Measurements from ENCODE around the gene TRIM7.
"Not testable (repeated sequence)": the region's sequence is repeated elsewhere in the genome, so short reads cannot be mapped to it uniquely, and the experiment has no call there.

TRIM7 gene

GRCh38 chr5:181151146-181151545 is 53.9 kb downstream of the TRIM7 start:
- no peak overlapping the region for H3K4me3 ChIP-seq (ENCODE audit: low read depth in 1 of 2, low read length in 1 of 2)
- no peaks in the 10 kb centered on the region for H3K9me3 ChIP-seq
- TF ChIP-seq, protein P1, sequence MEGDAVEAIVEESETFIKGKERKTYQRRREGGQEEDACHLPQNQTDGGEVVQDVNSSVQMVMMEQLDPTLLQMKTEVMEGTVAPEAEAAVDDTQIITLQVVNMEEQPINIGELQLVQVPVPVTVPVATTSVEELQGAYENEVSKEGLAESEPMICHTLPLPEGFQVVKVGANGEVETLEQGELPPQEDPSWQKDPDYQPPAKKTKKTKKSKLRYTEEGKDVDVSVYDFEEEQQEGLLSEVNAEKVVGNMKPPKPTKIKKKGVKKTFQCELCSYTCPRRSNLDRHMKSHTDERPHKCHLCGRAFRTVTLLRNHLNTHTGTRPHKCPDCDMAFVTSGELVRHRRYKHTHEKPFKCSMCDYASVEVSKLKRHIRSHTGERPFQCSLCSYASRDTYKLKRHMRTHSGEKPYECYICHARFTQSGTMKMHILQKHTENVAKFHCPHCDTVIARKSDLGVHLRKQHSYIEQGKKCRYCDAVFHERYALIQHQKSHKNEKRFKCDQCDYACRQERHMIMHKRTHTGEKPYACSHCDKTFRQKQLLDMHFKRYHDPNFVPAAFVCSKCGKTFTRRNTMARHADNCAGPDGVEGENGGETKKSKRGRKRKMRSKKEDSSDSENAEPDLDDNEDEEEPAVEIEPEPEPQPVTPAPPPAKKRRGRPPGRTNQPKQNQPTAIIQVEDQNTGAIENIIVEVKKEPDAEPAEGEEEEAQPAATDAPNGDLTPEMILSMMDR (IDR thresholded peaks at IDR 0.05): no peak
- no peak overlapping the region for H3K27ac ChIP-seq
- no peaks in the 10 kb centered on the region for H3K4me1 ChIP-seq (ENCODE audit: control insufficient read depth in 1 of 2, insufficient read depth in 1 of 2, low read depth in 1 of 2, low read length in 1 of 2)
- H3K27me3 ChIP-seq: peaks cover 53% of the 10 kb centered on the region
- H3K36me3 ChIP-seq: no peaks in the 10 kb centered on the region

DNA sequence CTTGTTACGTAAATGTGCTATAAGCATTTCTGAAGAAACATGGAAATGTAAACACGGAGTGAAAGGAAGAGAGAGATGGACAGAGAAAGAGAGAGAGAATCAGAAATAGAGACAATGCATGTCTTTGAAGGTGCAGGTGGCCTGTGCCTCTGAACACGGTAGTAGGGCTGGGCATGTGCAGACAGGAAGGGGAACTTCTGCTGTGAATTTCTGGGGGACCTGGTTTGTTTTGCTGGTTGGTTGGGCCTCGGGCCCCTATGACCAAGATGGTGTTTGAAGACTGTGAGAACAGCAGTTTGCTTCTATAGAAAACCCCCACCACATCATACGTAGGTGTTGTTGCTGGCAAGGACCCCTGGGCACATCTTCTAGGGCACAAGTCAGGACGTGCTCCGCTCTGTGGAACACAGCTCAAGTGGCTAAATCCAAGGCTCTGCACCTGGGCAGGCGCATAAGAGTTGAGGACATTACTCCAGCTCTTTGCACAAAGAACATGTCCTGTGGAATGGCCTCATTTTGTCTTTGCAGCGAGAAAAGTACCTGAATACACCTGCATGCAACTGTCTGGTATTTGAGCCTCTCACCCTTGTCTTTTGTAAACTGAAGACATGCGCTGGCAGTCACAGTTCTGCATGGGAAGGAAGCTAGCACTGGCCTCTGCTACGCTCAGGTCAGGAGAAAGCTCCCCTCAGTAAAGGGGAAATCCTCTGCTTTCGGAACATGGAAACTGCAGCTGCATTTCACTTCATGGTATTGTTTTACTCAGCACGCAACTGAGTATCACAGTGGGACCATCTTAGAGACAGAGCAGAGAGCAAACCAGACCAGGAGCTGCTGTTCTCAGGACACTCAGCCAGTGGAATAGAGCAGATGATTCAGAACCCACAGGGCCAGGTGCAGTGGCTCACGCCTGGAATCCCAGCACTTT is 54.9 kb downstream of the TRIM7 start:
- no peak overlapping the region for H3K27ac ChIP-seq
- peaks cover 52% of the 10 kb centered on the region for H3K27me3 ChIP-seq
- TF ChIP-seq, protein P1 (IDR thresholded peaks at IDR 0.05): no peak
- H3K9me3 ChIP-seq: no peaks in the 10 kb centered on the region
- H3K4me1 ChIP-seq (ENCODE audit: control insufficient read depth in 1 of 2, insufficient read depth in 1 of 2, low read depth in 1 of 2, low read length in 1 of 2): no peaks in the 10 kb centered on the region
- H3K4me3 ChIP-seq (ENCODE audit: low read depth in 1 of 2, low read length in 1 of 2): no peak overlapping the region
- H3K36me3 ChIP-seq: no peaks in the 10 kb centered on the region

GRCh38 chr5:181149355-181149754 is 55.6 kb downstream of the TRIM7 start:
- Histone ChIP-seq H3K4me3 (ENCODE audit: low read depth in 1 of 2, low read length in 1 of 2) (no peak overlapping the region), H3K36me3 (no peaks in the 10 kb centered on the region), H3K9me3 (no peaks in the 10 kb centered on the region), H3K4me1 (ENCODE audit: control insufficient read depth in 1 of 2, insufficient read depth in 1 of 2, low read depth in 1 of 2, low read length in 1 of 2) (no peaks in the 10 kb centered on the region), H3K27ac (no peak overlapping the region), H3K27me3 (peaks cover 60% of the 10 kb centered on the region)
- TF ChIP-seq, protein P1 (IDR thresholded peaks at IDR 0.05): no peak

- not testable (repeated sequence) for H3K9me3 ChIP-seq
Observed at GRCh38 chr5:181146927-181147636, 57.9 kb downstream of the TRIM7 start, which contains the start of gene OR2V2. Gene OR2V2 (plus strand): TSS chr5:181147586. CDS start chr5:181154943, 7,357 bp downstream.

DNA sequence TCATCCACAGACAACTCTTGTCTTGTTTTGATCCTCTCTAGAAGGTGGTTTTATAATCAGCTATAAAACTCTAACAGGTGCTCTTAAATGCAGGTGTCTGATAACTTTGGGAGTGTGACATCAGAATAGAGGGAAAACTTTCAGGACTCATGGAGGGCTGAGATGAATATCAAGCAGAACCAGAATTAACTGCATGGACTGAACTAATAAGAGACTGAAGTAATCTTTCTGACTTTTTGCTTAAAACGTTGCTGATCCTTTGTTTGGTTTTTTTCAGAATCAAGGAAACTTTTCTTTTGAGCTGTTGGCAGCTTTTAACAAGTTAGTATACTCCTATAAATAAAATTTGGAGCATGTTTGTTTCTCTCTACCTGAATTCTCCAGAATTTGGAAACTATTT is 59.9 kb downstream of the TRIM7 start:
- TF ChIP-seq, protein P1 (IDR thresholded peaks at IDR 0.05): no peak
- H3K27me3 ChIP-seq: peaks cover 74% of the 10 kb centered on the region
- H3K4me3 ChIP-seq (ENCODE audit: low read depth in 1 of 2, low read length in 1 of 2): no peak overlapping the region
- H3K9me3 ChIP-seq: no peaks in the 10 kb centered on the region
- no peaks in the 10 kb centered on the region for H3K4me1 ChIP-seq (ENCODE audit: control insufficient read depth in 1 of 2, insufficient read depth in 1 of 2, low read depth in 1 of 2, low read length in 1 of 2)
- H3K36me3 ChIP-seq: no peaks in the 10 kb centered on the region
- no peak overlapping the region for H3K27ac ChIP-seq

More at GRCh38 chr5:181146927-181147636, 57.9 kb downstream of the TRIM7 start, which contains the start of gene OR2V2:
- H3K36me3 ChIP-seq; H3K4me1 ChIP-seq (ENCODE audit: control insufficient read depth in 1 of 2, insufficient read depth in 1 of 2, low read depth in 1 of 2, low read length in 1 of 2); H3K4me3 ChIP-seq (ENCODE audit: low read depth in 1 of 2, low read length in 1 of 2); H3K27ac ChIP-seq: not testable (repeated sequence)
- H3K27me3 ChIP-seq: peaks cover 74% of the 10 kb centered on the region

Data from neutrophil (primary cell).